Measurements from ENCODE around the gene NATD1.

The NATD1 gene, protein sequence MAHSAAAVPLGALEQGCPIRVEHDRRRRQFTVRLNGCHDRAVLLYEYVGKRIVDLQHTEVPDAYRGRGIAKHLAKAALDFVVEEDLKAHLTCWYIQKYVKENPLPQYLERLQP

DNA sequence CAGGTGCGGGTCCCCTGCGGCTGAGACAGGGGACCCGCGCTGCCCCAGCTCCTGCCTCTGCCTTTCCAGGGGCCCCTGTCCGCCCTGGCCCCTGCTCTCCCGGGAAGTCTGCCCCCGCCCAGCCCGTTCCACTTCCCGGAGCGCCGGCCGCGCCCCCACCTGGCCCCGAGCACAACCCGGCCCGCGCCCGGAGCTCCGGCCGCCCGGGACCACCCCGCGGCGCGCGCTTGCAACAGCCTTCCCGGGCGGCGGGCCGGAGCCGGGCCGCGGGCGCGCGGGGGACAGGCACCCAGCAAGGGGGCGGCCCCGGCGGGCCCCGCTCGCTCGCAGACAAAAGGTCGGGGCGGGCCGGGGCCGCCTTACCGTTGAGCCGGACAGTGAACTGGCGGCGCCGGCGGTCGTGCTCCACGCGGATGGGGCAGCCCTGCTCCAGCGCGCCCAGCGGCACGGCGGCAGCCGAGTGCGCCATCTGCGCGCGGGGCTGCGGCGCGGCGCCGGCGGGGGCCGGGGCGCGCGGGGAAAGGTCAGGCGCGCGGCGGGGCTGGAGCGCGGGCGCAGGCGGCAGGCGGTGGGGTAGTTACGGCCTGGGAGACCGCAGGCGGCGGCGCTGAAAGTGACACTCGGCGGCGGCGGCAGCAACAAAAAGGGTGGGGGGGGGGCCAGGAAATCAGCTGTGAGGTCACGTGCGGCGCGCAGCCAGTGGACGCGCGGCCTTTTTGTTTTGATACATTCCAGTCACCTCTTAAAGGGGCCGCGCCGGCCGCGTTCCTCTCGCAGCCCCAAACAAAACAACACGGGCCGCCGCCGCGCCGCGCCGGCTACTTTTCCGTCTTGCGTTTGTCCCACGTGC is at the start of gene NATD1:
Gene NATD1, minus strand, starts transcription at position 615 of the 850 bp plus-strand sequence. Its CDS starts 146 bp downstream, at position 469.
- peak; percentile 48 for DNase-seq

DNA sequence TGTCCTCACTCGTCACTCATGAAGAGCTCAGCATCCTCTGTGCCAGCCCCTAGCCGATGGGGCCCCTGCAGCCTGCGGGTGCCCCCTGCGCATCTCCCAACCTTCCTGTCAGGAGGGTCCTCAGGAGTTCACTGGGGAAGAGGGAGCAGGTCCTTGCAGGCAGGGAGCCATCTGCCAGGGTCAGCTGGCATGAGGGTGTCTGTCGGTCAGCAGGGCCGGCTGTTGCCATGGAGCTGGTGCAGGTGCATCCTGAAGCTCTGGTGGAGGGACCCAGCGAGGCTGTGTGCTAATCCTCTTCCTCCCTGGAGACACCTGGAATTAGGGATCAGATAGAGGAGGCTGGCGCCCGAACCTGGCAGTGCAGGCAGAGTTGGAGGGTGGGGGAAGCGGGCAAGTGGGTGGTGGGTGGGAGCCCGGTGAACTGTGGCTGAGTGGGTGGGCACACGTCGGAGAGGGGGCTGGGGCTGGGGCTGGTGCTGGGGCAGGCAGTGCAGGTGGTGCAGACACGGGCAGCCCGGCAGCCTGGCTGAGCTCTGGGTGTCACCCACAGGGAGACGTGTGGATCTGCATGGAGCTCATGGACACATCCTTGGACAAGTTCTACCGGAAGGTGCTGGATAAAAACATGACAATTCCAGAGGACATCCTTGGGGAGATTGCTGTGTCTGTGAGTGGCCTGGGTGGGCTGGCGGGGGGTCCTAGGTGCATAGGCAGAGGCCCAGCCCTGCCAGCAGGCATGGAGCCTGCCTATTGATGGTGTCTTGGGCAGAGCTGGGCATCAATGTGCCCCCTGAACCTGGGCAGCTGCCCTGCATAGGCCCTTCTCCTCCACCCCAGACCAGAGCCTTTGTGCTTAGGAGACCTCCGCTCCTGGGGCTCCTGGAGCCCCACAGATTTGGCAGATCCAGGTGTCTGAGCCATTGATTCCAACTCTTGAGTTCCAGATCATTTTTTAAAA is 48.7 kb upstream of the NATD1 start:
- no peak for DNase-seq

DNA sequence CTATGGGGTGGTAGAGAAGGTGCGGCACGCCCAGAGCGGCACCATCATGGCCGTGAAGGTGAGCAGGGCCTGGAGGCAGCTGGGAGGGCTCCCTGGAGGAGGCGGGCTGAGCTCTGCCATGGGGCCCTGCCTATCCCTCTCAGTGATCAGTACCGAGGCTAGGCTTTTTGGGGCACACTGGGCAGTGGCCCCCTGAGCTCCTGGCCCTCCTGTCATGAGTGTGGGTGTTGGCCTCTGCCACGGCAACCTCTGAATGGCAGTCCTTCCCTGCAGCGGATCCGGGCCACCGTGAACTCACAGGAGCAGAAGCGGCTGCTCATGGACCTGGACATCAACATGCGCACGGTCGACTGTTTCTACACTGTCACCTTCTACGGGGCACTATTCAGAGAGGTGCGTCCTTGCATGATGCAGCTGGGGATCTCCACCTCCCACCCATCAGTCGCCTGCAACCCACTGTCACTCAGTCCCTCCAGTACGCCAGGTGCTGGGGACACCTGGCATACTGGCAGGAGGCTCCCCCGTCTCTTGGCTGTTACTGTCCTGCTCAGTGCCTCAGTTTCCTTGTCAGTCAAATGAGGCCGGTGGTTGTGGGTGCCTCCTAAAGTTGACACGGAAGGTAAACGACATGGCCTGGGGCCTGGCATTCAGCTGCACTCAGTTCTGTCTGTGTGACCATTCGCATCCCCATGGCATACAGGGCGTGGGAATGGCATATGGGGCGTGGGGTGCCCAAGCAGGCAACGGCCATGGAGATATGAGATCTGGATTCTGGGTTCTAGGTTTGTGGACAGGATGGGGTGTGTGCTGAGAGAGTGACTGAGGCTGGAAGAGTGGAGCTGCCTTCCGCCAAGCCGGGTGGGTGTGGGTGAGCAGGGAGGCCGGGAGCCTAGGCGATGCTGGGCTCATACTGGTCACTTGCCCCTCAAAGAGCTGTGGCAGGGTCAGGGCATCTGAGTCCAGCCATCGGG is 47.7 kb upstream of the NATD1 start:
- no peak for DNase-seq

DNA sequence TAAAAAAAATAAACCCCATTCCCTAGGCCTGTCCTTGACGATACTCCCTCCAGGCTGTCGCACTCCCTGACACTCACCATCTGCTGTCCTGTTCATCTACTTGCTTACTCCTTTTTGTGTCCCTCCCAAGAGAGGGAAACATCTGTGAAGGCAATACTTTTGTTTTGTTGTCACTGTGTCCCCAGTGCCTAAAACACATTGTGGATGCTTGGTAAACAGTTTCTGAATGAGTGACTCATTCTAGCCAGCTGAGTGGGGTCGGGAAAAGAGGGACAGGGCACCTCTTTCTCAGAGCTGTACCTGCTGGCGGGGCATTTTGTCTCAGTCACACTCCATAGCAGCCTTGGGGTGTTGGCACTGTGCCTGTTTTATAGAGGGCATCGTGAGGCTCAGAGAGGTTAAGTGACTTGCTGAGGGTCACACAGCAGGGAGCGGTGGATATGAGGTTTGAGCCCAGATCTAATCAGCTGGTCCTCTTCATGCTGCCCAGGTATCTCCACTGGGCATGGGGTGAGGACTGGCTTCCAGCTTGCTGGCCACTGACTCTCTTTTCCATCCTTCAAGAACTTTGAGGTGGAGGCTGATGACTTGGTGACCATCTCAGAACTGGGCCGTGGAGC is 46.9 kb upstream of the NATD1 start:
- no peak for DNase-seq

DNA sequence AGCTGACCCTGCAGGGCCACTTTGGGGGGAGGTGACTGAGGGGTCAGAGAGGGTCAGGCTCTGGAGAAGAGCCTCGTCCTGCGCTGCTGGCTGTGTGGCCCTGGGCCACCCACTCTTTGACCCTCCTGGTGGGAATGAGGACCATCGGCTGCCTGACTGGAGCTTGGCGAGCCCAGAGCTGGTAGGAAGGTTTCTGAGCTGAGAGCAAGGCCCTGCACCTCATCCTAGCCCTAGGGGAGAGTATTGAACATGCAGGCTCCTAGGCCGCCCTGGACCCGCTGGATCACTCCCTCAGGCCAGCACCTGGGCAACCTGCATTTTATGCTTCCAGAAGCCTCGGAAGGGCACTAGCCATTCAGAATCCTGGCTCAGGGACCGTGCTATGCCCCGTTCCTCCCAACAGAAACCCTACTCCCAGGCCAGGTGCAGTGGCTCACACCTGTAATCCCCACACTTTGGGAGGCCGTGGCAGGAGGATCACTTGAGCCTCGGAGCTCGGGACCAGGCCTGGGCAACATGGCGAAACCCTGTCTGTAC is 45.8 kb upstream of the NATD1 start:
- no peak for DNase-seq

DNA sequence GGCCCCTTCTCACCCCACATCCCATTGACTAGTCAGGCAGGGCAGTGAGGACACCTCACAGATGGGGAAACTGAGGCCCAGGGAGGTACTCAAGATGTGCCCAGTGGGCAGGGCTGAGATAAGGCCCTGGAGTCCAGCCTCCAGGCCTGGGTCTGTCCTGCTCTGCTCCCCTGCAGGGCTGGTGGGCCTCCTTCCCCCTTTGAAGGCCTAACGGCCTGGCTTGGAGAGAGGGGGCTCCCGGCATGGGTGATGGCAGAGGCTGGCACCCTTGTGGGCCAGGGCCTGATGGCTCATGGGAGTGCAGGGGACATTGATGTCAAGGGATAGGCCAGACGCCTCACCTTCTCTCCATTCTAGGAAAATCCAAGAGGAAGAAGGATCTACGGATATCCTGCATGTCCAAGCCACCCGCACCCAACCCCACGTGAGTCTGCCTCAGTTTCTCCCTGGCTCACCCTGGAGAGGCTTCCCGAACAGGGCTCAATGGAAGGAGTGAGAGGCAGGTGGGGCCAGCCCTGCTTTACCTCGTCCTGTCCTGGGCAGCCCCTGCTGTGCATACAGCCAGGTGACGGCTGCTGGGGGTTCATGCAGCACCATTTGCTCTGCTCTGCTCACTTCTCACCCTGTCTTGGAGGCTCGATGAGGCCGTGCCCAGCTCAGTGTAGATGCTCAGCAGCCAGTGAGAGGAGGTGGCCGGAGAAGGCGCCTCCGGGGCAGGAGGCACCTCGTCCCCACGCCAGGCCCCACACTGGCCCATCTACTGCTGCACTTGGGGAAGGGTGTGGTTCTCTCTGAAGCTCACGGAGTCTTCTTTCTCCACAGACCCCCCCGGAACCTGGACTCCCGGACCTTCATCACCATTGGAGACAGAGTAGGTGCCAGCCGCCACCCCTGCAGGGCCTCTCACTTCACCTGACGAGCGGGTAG is 45.1 kb upstream of the NATD1 start:
- no peak for DNase-seq

DNA sequence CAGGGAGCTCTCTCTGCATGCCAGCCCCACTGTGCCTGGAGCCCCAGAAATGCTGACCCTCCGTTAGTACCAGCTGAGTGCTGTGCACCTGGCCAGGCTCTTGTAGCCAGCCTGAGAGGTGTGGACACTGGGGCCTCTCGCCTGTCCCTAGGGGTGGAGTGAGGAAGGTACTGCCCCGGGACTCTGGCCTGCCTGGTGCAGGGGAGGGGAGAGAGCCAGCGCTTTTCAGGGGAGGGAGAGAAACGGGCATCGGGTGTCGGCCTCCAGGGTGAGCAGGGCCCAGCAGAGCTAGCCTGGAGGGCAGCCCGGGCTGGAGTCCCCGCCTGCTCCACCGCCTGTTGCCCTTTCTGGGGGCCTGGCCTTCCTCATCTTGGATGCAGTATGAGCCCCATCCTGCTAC is 44.4 kb upstream of the NATD1 start:
- DNase-seq: no peak

DNA sequence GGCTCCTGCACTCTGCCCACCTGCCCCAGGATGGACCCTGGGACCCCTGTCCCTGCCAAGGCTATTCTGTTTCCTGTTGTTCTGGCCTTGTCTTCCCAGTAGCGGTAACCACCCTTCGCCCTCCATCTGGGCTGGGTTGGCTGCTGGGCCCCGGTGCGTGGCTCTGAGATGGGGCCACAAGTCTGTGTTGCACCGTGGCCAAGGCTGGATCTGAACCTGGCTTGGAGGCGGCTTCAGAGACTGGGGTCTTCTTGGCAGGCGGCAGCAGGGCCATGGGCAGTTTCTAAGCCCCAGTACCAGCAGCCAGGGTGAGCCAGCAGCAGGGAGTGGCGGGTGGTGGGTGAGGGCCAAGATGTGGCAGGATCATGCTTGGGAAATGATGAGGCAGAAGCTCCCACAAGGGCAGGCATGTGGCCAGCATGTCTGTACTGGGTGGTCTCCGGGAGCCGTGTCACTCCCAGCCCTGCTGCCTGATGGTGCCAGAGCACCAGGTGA is 43.9 kb upstream of the NATD1 start:
- DNase-seq: no peak

DNA sequence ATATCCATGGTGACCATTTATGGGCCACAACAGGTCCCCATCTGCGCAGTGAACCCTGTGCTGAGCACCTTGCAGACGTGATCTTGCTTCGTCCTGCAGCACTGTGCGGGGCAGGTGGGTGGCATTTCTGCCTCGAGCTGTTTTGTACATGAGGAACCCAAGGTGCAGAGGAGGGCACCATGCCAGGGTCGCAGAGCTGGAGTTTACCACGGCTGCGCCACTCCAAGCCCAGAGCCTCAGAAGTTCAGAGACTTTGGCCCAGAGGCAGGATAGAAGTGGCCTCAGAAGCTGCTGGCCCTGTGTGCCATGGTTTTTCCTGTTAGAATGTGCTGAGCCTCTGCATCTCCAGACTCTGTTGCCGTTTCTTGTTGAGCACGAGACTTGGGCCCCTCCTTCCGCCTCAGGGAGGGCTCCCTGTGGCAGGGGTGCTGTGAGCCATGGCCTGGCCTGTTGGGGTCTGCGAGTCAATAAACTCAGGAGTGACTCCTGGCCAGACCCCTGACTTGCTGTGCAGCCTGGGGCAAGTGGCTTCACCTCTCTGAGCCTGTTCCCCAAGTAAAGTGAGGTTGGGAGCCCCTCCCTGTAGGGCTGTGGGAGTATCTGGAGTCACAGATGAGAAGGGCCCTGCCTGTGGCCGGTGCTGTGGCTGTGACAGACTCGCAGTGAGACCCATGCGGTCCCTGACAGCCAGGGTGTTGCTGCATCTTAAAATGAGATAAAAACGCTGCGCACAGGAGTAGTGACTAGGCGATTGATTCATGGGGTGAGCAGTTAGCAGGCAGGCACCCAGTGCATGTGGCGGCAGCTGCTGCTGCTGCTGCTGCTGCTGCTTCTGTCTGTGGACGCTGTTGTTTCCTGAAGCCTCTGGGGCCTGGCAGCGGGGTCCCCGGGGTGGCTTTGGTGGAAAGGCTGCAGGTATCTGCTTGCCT is 43.2 kb upstream of the NATD1 start:
- DNase-seq: no peak

DNA sequence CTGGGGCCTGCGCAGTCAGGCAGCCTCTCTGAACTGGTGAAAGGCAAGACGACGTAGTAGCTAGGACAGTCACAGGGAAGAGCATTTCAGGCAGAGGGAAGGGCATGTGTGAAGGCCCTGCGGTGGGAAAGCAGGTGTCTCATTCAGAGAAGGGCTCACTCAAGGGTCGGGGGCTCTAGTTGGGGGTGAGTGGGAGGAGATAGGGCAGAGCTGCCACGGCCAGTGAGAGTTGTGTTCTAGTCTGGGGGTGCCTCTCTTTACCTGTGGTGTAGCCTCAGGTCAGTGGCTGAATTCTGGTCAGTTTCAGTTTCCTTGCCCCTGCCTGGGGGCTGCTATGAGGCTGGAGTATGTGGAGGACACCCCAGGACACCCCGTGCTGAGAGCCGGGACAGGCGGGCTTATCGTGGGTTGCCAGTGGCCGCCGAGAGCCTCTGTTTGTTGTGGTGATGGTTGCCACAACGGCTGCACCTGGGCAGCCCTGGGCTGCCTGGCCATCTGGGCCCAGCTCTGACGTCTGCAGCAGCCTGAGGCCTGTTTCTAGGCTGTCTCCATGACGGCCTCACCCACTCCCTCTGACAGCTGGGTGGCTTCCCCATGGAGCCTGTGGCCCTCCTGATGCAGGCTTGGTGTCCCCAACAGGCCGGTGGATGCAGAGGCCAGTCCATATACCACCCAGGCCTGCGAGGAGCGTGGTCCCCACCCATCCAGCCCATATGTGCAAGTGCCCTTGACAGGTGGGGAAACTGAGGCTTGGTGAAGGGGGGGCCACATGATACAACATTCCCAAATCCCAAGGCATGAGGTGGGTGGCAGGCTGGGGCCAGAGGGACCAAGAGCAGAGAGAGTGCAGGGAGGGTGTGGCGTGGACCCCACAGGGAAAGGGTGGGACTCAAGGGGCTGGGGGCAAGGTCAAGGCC is 42.1 kb upstream of the NATD1 start:
- DNase-seq: no peak

DNA sequence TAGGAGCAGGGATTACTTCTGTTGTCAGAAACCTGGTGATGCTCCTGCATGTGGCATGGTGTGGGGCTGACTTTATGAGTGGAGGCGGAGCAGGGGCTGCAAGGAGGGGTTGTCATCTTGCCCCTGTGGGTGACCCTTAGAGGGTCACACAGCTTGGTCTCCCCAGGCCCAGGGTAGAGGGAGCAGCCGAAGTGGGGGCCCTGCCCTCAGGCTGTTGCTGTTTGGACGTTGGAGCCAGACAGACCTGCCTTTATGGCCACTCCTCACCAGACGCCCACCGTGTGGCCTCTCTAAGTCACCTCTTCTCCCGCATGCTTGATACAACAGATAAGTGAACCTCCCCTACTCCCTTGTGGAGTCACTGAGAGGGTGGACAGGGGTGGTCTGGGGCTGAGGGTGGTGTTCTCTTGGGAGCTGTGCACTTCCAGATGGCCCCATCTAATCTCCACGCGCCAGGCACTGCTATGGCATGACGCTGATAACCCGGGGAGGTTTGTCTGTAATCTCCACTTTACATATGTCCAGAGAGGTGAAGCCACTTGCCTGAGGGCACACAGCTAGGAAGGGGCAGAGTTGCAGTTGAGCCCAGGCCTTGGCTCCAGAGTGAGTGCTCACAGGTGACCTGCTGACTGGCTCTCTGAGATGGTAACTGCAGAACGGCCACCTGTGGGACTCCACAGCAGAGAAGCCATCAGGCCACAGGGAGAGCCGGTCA is 41.3 kb upstream of the NATD1 start:
- DNase-seq: no peak

DNA sequence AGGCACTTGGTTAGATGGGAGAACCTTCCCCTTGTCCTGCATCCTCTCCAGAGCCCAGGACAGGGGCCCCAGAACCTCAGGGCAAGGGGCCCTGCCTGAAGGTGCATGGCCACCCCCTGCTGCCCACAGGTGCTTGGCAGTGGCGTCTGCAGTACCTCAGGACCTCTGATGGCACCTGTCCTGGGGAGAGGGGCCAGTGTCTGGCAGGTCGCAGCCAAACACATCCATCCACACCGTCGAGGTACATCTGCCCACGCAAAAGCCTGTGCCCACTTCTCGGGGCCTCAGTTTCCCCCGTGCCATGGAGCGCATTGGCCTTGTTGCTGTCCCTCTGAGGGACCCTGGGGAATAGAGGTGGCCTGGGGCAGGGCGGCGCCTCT is 40.6 kb upstream of the NATD1 start:
- no peak for DNase-seq

DNA sequence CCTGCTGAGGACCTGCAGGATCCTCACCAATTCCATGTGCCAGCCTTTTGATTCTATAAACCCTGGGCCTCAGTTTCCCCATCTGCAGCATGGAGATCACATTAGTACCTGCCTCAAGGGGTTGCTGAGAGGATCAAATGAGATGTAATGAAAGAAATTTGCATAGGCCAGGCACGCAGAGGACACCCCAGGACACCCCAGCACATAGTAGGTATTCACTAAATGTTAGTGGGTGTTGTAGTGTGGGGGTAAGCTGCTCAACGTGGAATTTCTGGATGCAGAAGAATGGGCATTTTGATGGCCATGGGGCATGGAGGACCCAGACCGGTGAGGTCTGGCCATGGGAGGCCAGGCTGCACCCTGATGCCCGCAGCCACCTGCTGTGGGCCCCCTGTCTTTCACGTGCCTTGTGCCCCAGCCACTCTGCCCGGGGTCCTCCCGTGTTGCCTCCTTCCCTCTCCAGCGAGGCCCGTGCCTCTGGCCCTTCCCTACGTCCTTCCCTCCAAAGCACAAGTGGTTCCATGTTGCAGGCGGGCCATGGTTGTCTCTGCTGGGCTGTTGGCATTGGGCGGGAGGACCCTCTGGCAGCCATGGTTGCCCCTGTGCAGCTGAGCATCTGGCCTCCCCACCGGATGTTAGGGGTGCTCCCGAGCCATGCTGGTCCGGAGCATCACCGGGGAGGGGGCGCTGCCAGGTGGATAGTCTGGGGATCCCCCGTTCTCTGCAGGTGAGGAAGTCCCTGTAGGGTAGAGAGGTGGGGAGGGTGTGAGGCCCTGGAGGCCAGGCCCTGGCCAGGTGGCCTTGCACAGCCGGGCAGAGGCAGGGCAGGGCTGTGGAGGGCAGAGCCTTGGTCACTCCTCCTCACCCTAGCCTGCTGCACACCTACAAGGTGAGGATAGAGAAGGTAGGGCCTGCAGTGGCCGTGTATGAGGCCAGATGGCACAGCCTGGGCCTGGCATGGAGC is 39.9 kb upstream of the NATD1 start:
- no peak for DNase-seq

DNA sequence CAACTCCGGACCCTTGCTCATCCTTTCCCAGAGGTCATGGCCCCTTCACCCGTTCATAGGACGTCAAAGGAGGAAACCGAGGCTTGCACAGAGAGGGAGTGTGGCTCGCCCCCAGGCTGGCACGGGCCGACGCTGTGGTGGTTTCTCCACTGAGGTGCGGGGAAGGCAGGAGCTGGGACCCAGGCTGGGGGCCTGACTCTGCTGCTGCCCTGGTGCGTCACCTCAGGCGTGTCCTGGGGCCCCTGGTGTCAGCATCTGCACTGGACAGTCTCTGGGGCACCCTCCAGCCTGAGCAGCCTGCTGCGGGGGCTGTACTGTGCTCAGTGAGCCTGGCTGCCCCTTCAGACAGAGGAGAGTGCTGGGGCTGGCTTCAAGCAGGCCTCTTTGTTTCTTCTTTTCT is 38.7 kb upstream of the NATD1 start:
- DNase-seq: no peak

DNA sequence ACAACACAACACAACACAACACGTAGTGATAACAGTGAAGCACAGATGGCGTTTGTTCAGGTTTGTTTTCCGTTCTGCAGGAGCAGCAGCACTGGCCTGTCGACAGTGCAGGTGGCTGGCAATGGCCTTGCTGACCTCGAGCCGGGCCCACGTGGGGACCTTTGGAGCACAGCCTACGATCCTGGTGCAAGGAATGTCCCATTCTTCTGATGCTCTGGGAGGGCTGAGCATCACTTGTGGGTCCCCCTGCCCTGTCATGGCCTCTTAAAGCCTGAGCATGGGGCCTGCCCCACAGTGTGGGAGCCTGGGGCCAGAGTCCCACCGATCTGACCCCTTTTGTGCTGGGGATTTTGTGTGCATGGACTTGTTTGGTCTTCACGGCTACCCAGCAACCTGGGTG is 38.1 kb upstream of the NATD1 start:
- no peak for DNase-seq

Data from NCI-H446 treated with DMSO at 0.1 percent for 48 hours (cell line).